AG10803 (cell line): ENCODE results near the gene PCSK5.

Source experiments
- DNase-seq: peaks from one replicate; pipeline ENCODE4 v3.0.0; 2010; ENCODE audit warnings: low read depth
- H3K4me3 ChIP-seq: 2 replicates; pipeline ENCODE4 v1.5.1; 2011; ENCODE audit warnings: mild to moderate bottlenecking, low read length, control low read depth
- TF ChIP-seq, protein P1 (sequence below): conservative IDR thresholded peaks from 2 replicates; pipeline ENCODE4 v1.5.1; 2011; ENCODE audit warnings: mild to moderate bottlenecking, low read length, control low read depth, inconsistent platforms

Gene PCSK5

GRCh38 chr9:75941577-75942311, 51.3 kb downstream of the PCSK5 start:
- H3K4me3 ChIP-seq = no peak overlapping the region
- DNase-seq = no peak
- TF ChIP-seq, protein P1, sequence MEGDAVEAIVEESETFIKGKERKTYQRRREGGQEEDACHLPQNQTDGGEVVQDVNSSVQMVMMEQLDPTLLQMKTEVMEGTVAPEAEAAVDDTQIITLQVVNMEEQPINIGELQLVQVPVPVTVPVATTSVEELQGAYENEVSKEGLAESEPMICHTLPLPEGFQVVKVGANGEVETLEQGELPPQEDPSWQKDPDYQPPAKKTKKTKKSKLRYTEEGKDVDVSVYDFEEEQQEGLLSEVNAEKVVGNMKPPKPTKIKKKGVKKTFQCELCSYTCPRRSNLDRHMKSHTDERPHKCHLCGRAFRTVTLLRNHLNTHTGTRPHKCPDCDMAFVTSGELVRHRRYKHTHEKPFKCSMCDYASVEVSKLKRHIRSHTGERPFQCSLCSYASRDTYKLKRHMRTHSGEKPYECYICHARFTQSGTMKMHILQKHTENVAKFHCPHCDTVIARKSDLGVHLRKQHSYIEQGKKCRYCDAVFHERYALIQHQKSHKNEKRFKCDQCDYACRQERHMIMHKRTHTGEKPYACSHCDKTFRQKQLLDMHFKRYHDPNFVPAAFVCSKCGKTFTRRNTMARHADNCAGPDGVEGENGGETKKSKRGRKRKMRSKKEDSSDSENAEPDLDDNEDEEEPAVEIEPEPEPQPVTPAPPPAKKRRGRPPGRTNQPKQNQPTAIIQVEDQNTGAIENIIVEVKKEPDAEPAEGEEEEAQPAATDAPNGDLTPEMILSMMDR = no peak

DNA sequence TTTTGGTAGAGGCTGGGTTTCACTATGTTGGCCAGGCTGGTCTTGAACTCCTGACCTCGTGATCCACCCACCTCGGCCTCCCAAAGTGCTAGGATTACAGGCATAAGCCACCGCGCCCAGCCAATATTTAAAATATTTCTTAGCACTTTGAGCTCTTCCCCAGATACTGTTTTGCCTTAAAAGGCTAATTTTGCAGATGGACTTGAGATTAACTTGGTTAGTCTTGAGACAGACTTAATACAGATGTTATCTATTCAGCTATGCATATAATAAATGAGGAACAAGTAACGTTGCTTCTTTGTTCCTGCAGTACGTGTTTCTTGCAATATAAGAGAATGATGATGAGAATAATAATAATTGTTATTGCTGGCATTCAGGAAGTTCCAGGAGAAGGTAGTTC, 56.3 kb downstream of the PCSK5 start:
- no peak overlapping the region for H3K4me3 ChIP-seq
- TF ChIP-seq, protein P1 = no peak
- DNase-seq = no peak

DNA sequence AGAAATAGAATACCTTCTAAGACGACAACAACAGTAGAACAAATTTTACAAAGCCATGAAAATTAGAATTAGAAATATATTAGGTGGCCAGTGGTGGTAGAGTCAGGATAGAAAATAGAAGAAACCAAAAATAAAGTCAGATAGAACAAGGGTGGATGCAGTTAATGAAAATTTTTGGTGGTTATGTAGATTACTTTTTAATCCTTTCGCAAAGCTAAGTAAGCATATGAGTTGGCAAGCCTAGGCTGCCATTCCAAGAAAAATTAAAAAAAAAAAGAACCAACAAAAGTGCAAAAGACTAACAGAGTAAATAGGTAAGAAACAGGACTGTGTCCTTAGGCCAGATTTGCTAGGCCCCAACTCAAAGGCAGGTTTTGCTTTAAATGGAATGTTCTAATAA, 56.8 kb downstream of the PCSK5 start:
- no peak for DNase-seq
- no peak overlapping the region for H3K4me3 ChIP-seq
- TF ChIP-seq, protein P1 = no peak

- H3K4me3 ChIP-seq = no peak overlapping the region
- TF ChIP-seq, protein P1 = no peak
- no peak for DNase-seq
Measured at GRCh38 chr9:75950998-75951397, 60.5 kb downstream of the PCSK5 start.

DNA sequence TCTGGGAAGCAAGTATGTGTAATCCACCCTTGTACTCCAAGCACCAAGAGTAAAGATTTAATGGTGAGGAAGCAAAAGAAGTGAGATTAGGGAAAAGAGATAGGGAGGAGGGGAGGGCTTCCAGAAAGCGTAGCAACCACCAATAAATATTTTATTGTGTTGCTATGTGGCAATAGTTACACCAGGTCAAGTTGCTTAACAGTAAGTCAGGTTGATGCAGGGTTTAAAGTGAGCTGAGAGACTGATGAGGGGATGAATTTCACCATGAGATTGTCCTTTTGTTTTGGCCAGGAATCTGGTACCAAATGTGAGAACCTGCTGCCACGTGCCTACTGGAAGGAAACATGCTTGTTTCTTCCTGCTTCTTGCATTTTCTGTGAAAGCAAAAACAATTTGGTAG, 62.7 kb downstream of the PCSK5 start:
- H3K4me3 ChIP-seq = no peak overlapping the region
- no peak for DNase-seq
- TF ChIP-seq, protein P1 = no peak

GRCh38 chr9:75956161-75956560, 65.7 kb downstream of the PCSK5 start:
- DNase-seq = no peak
- no peak overlapping the region for H3K4me3 ChIP-seq
- TF ChIP-seq, protein P1 = no peak

DNA sequence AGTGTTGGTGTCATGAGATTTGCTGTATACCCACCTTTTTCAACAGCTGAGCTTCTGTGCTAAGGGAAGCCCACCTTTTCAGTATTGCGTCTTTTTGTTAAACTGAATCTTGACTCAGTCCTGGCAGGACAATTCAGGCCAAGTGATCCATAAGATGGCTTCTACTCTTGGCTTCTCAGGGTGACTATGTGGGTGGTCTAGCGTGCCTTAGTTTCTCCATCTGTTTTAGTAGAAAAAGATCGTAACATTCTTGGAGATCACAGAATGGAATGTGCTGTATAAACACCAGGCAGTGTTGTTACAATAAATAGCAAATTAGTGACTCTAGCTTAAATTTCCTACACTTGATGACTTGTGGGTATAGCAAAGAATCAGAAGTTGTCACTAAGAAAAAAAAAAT, 66.6 kb downstream of the PCSK5 start:
- no peak for DNase-seq
- no peak overlapping the region for H3K4me3 ChIP-seq
- TF ChIP-seq, protein P1 = no peak
